HCT116 (cell line): ENCODE results near the gene TMTC2. TPM values are rescaled to one million over a fixed set of nuclear protein-coding genes. Genes with fewer than 3 reads are reported as not detected.

ENCODE experiments used
- ATAC-seq: fragments of 200-7000 bp; cut with Tn5 transposase; 2 replicates; pipeline ENCODE4 v1.9.1; 2020; ENCODE audit warnings: mild to moderate bottlenecking, moderate library complexity
- BruUV-seq: library from RNA; stranded (reverse); fragments of 400-500 nt; replicated peaks from 2 replicates; lab custom pipeline; 2021; lab: Mats Ljungman, UMichigan
- CTCF ChIA-PET: fragments of 300-600 bp; sonication (Branson Sonifier 250); formaldehyde crosslinking; loops from one replicate; lab custom pipeline; 2021; ENCODE audit warnings: antibody characterized with exemption; lab: Charles Lee
- POLR2A ChIA-PET: fragments of 300-600, 350-600 bp; sonication (Branson Sonifier 250); formaldehyde crosslinking; loops from one replicate; lab custom pipeline; 2021; ENCODE audit warnings: antibody characterized with exemption; lab: Charles Lee
- RAD21 ChIA-PET, 2 experiments: fragments of 300-600 bp; sonication (Branson Sonifier 250); formaldehyde crosslinking; loops; one replicate each; lab custom pipeline; 2023; ENCODE audit warnings: low total read pairs in 2 of 2; ENCODE audit not compliant: uncharacterized antibody in 2 of 2, unreplicated experiment in 2 of 2, low non-redundant PET in 1 of 2; lab: Charles Lee
- DNase-seq: peaks from one replicate; pipeline ENCODE4 v3.0.0-alpha.2; 2010; ENCODE audit warnings: low read depth, low spot score
- H2AFZ ChIP-seq: fragments of 200-600 bp; shearing (Covaris generic), sonication (generic); 2 replicates; pipeline ENCODE4 v1.6.1; 2017; ENCODE audit warnings: low read depth, mixed run types, mixed read lengths, antibody characterized with exemption, low read length; ENCODE audit not compliant: poor library complexity, severe bottlenecking
- H3K27ac ChIP-seq: 2 replicates; pipeline ENCODE4 v1.5.1; 2012; ENCODE audit warnings: low read depth, low read length
- H3K27me3 ChIP-seq: fragments of 200-600 bp; sonication (generic); 2 replicates; pipeline ENCODE4 v1.6.1; 2016; ENCODE audit warnings: mixed run types, low read length, mixed read lengths; ENCODE audit not compliant: insufficient read depth
- H3K36me3 ChIP-seq, 2 experiments: fragments of 200-500 bp in 1 of 2; fragments of 200-600 bp in 1 of 2; sonication (Bioruptor generic) in 1 of 2; sonication (generic) in 1 of 2; 2 replicates each; pipeline versions ENCODE4 v1.5.1 to v1.6.1; 2014 to 2016; ENCODE audit warnings: low read length in 2 of 2, inconsistent platforms in 1 of 2, mixed read lengths in 1 of 2, mixed run types in 1 of 2; ENCODE audit not compliant: insufficient read depth in 2 of 2, control insufficient read depth in 1 of 2
- H3K4me1 ChIP-seq, 2 experiments: fragments of 200-600 bp in 1 of 2; sonication (generic) in 1 of 2; 2 replicates each; pipeline versions ENCODE4 v1.5.1 to v1.6.1; 2012 to 2017; ENCODE audit warnings: low read length in 2 of 2, inconsistent platforms in 1 of 2, mild to moderate bottlenecking in 1 of 2, mixed read lengths in 1 of 2, mixed run types in 1 of 2, moderate library complexity in 1 of 2; ENCODE audit not compliant: insufficient read depth in 2 of 2, control insufficient read depth in 1 of 2
- H3K4me2 ChIP-seq: fragments of 200-600 bp; sonication (generic); 2 replicates; pipeline ENCODE4 v1.6.1; 2017; ENCODE audit warnings: mixed run types, low read length, mixed read lengths
- H3K4me3 ChIP-seq, 2 experiments: fragments of 200-600 bp in 1 of 2; sonication (generic) in 1 of 2; replicated peaks in 1 of 2; 2 replicates each; pipeline ENCODE4 v1.5.1; 2011 to 2016; ENCODE audit warnings: low read length in 2 of 2, control low read depth in 1 of 2, low read depth in 1 of 2, mild to moderate bottlenecking in 1 of 2, mixed read lengths in 1 of 2, mixed run types in 1 of 2
- H3K79me2 ChIP-seq: fragments of 200-600 bp; sonication (generic); 2 replicates; pipeline ENCODE4 v1.6.1; 2017; ENCODE audit warnings: mild to moderate bottlenecking, mixed run types, low read length, moderate library complexity, mixed read lengths; ENCODE audit not compliant: insufficient read depth
- H3K9ac ChIP-seq: fragments of 200-600 bp; sonication (generic); 2 replicates; pipeline ENCODE4 v1.6.1; 2016; ENCODE audit warnings: low read length, mixed read lengths
- H3K9me2 ChIP-seq: fragments of 200-600 bp; sonication (generic), shearing (Covaris generic); 2 replicates; pipeline ENCODE4 v1.6.1; 2017; ENCODE audit warnings: mixed run types, mild to moderate bottlenecking, moderate library complexity; ENCODE audit not compliant: insufficient read depth
- H3K9me3 ChIP-seq, 2 experiments: fragments of 200-500 bp in 1 of 2; fragments of 200-600 bp in 1 of 2; sonication (Bioruptor generic) in 1 of 2; sonication (generic) in 1 of 2; 2 replicates each; pipeline ENCODE4 v1.6.1; 2014 to 2017; ENCODE audit warnings: low read length in 2 of 2, mixed read lengths in 2 of 2, inconsistent platforms in 1 of 2, low read depth in 1 of 2, mild to moderate bottlenecking in 1 of 2, mixed run types in 1 of 2, moderate library complexity in 1 of 2; ENCODE audit not compliant: control insufficient read depth in 1 of 2, insufficient read depth in 1 of 2
- H4K20me1 ChIP-seq: fragments of 200-600 bp; sonication (generic), shearing (Covaris generic); 2 replicates; pipeline ENCODE4 v1.6.1; 2017; ENCODE audit warnings: mixed run types, mild to moderate bottlenecking, moderate library complexity; ENCODE audit not compliant: insufficient read depth
- CTCF ChIP-seq, 3 experiments: fragments of 200-600 bp in 1 of 3; sonication (generic) in 1 of 3; IDR thresholded peaks in 2 of 3; conservative IDR thresholded peaks in 1 of 3; 2 replicates each; pipeline ENCODE4 v1.5.1; 2012 to 2017; ENCODE audit warnings: low read depth in 2 of 3, low read length in 2 of 3, antibody characterized with exemption in 1 of 3, borderline replicate concordance in 1 of 3, control low read depth in 1 of 3, mild to moderate bottlenecking in 1 of 3, mixed read lengths in 1 of 3, mixed run types in 1 of 3, moderate library complexity in 1 of 3; ENCODE audit not compliant: insufficient read depth in 1 of 3
- EGR1 ChIP-seq: IDR thresholded peaks from 2 replicates; pipeline ENCODE4 v1.6.1; 2012; ENCODE audit warnings: low read depth
- EZH2 ChIP-seq: fragments of 200-600 bp; sonication (generic); IDR thresholded peaks from 2 replicates; pipeline ENCODE4 v1.6.1; 2017; ENCODE audit warnings: antibody characterized with exemption, mixed run types
- MAX ChIP-seq: IDR thresholded peaks from 2 replicates; pipeline ENCODE4 v1.6.1; 2012
- POLR2AphosphoS5 ChIP-seq: IDR thresholded peaks from 2 replicates; pipeline ENCODE4 v1.6.1; 2011; ENCODE audit warnings: mild to moderate bottlenecking, low read depth, low read length, moderate library complexity
- RAD21 ChIP-seq: IDR thresholded peaks from 2 replicates; pipeline ENCODE4 v1.6.1; 2012; ENCODE audit warnings: low read depth, mild to moderate bottlenecking
- SIN3A ChIP-seq: IDR thresholded peaks from 2 replicates; pipeline ENCODE4 v1.6.1; 2012; ENCODE audit warnings: low read depth
- TCF7L2 ChIP-seq: IDR thresholded peaks from 2 replicates; pipeline ENCODE4 v1.7.0; 2011; ENCODE audit warnings: borderline replicate concordance, inconsistent platforms; ENCODE audit not compliant: insufficient read depth, insufficient read length; ENCODE audit errors: extremely low read depth
- intact Hi-C: fragments of 100-400 bp; cut with micrococcal nuclease; formaldehyde crosslinking; loops from 2 replicates; pipeline ENCODE4 v1.10.0; 2022
- total RNA-seq: library from RNA; stranded (reverse); gene quantifications from one replicate; pipeline ENCODE4 v1.2.1, GENCODE V29; 2021; ENCODE audit not compliant: unreplicated experiment
- TF ChIP-seq, protein P1 (sequence below): IDR thresholded peaks from 2 replicates; pipeline ENCODE4 v1.6.1; 2011; ENCODE audit warnings: mild to moderate bottlenecking, low read length, moderate library complexity; ENCODE audit not compliant: insufficient replicate concordance; ENCODE audit errors: extremely low read depth
- TF ChIP-seq, protein P2 (sequence below): IDR thresholded peaks from 2 replicates; pipeline ENCODE4 v1.6.1; 2012

Gene TMTC2
- total RNA-seq, 1 experiment from 2014 or later, result 11.5 TPM

GRCh38 chr12:82687021-82688011, 610 bp downstream of the TMTC2 start:
- Histone ChIP-seq H3K36me3 (no peaks in the 10 kb centered on the region), H3K9ac (peak overlapping the region; percentile 55), H3K9me3 (no peaks in the 10 kb centered on the region), H3K4me1 (peaks cover 4 to 18% of the 10 kb centered on the region in 2 experiments; a peak in 3 of 4 replicates)
- ChIA-PET RAD21 (interaction anchor here (0.7 to 1.6 kb wide), 3 partner anchors 318 to 701 kb away, joined by 3 to 4 read pairs (median 3); no protein-coding TSS in a partner anchor), CTCF (interaction anchor here (1.0 to 2.9 kb wide), 7 partner anchors 37 to 1821 kb away, joined by 3 to 19 read pairs (median 5); no protein-coding TSS in a partner anchor), POLR2A (interaction anchor here (0.8 to 1.9 kb wide), 3 partner anchors 13 to 51 kb away, joined by 3 to 12 read pairs (median 4); no protein-coding TSS in a partner anchor)
- ATAC-seq, result peak; percentile 67
- intact Hi-C loops, result loop anchor here (2.0 to 10.0 kb wide), 7 partner anchors 53 to 1815 kb away; no protein-coding TSS in a partner anchor
- TF ChIP-seq POLR2AphosphoS5, result peak; percentile 9; the same call in 1 of the 2 replicates
- peak; percentile 40; the same call in 1 of the 2 replicates for TF ChIP-seq SIN3A
- TF ChIP-seq, protein P1, sequence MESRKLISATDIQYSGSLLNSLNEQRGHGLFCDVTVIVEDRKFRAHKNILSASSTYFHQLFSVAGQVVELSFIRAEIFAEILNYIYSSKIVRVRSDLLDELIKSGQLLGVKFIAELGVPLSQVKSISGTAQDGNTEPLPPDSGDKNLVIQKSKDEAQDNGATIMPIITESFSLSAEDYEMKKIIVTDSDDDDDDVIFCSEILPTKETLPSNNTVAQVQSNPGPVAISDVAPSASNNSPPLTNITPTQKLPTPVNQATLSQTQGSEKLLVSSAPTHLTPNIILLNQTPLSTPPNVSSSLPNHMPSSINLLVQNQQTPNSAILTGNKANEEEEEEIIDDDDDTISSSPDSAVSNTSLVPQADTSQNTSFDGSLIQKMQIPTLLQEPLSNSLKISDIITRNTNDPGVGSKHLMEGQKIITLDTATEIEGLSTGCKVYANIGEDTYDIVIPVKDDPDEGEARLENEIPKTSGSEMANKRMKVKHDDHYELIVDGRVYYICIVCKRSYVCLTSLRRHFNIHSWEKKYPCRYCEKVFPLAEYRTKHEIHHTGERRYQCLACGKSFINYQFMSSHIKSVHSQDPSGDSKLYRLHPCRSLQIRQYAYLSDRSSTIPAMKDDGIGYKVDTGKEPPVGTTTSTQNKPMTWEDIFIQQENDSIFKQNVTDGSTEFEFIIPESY, result no peak
- no peak for TF ChIP-seq EGR1
- TF ChIP-seq MAX, result peak; percentile 4; the same call in 1 of the 2 replicates
- TF ChIP-seq TCF7L2, result peak; percentile 0
- TF ChIP-seq CTCF (IDR thresholded peaks at IDR 0.05 in 2 of 3, conservative IDR thresholded peaks at IDR 0.05 in 1 of 3; ENCODE audit: borderline replicate concordance in 1 of 3, insufficient read depth in 1 of 3, low read depth in 2 of 3, low read length in 2 of 3), result no peak
- no peak for TF ChIP-seq EZH2
- TF ChIP-seq, protein P2, sequence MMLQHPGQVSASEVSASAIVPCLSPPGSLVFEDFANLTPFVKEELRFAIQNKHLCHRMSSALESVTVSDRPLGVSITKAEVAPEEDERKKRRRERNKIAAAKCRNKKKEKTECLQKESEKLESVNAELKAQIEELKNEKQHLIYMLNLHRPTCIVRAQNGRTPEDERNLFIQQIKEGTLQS, result no peak
- no peak for TF ChIP-seq RAD21
- TF ChIP-seq, all 23 proteins: peak for 4
- H3K9me2 ChIP-seq, result no peaks in the 10 kb centered on the region
- no peaks in the 10 kb centered on the region for H4K20me1 ChIP-seq
- H3K79me2 ChIP-seq, result no peaks in the 10 kb centered on the region
- peak overlapping the region; percentile 80 for H3K27ac ChIP-seq
- peak overlapping the region; percentile 88 for H3K4me2 ChIP-seq
- H3K4me3 ChIP-seq, result peak overlapping the region; percentile 68 to 69
- BruUV-seq, result no TSS peak
- peak; percentile 35 for DNase-seq
- H2AFZ ChIP-seq, result peak overlapping the region; percentile 62
- H3K27me3 ChIP-seq, result no peaks in the 10 kb centered on the region
